ENCODE data around the gene COPG1.
"Not testable (repeated sequence)": the region's sequence is repeated elsewhere in the genome, so short reads cannot be mapped to it uniquely, and the experiment has no call there.

COPG1 gene

DNA sequence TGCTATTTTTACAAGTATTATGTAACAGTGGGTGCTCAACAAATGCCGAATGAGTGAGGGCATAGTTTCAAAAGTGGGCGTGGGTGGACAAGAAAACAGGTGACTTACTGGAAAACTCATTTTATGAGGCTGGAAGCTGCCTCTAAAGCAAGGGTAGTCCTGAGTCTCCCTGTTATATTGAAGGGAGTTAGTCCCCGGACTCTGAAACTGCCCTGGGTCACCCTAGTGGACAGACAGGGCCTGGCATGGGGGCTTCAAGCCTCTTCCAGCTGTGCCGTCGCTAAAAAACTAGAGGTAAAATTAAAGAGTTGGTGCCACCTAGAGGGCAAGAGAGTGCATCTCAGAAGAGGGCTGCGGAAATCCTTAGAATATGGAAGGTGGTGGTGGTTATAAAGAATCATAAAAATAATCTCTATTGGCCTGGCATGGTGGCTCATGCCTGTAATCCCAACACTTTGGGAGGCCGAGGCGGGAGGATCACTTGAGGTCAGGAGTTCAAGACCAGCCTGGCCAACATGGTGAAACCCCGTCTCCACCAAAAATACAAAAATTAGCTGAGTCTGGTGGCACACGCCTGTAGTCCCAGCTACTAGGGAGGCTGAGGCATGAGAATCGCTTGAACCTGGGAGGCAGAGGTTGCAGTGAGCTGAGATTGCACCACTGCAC lies 3.6 kb upstream of the COPG1 start:
- peak; percentile 58 for DNase-seq

DNA sequence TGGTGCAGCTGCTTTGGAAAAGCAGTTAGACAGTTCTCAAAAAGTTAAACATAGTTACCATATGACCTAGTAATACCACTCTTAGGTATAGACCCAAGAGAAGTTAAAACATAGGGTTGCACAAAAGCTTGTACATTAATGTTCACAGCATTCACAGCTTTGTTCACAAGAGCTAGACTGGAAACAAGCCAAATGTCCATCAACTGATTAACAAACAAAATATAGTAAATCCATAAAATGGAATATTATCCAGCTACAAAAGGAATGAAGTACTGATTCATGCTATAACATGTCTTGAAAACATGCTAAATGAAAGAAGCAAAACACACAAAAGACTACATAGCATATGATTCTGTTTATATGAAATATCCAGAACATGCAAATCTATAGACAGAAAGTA lies 2.8 kb upstream of the COPG1 start:
- no peak for DNase-seq

DNA sequence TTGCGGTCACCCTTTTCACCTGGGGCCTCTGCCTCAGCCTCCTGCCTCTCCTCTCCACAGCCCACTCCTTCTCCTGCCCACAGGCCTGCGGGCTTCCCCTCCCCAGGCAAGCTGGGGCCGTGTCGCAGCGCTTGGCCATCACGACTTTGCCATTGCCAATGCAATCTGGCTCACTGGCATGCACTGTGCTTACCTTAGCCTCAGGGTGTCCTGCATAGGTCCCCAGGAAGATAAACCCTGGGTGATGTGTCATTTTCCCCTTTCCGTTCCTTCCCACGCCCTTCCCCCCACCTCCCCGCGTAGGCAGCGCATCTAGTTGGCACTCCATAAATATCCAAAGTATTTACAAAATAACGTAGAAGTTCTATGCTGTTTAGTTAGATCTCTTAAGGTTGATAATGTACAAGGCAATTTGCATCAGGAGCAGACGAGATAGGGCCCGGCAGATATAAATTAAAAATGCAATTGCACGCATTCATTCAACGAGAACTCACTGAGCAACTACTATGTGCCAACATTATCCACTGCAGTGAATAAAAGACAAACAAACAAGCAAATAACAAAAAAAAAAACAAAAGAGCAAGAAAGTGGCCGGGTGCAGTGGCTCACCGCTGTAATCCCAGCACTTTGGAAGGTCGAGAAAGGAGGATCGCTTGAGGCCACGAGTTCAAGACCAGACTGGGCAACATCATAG lies 973 bp upstream of the COPG1 start:
- no peak for DNase-seq

DNA sequence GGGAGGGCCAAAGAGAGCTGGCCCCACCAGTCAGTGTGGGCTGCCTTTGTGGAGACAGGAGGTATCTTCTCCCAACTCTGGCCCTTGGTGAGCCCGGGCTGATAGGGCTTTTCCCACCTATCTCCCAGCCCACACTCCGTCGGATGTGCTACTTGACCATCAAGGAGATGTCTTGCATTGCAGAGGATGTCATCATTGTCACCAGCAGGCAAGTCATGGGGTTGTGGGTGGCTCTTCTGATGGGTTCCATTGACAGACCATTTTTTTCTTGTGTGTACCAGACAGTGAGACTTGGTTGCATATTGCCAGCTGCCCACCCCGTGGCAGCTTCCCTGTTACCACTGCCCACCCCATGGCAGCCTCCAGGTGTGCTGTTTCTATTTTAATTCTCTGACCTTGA lies 3.3 kb downstream of the COPG1 start:
- DNase-seq, result no peak

DNA sequence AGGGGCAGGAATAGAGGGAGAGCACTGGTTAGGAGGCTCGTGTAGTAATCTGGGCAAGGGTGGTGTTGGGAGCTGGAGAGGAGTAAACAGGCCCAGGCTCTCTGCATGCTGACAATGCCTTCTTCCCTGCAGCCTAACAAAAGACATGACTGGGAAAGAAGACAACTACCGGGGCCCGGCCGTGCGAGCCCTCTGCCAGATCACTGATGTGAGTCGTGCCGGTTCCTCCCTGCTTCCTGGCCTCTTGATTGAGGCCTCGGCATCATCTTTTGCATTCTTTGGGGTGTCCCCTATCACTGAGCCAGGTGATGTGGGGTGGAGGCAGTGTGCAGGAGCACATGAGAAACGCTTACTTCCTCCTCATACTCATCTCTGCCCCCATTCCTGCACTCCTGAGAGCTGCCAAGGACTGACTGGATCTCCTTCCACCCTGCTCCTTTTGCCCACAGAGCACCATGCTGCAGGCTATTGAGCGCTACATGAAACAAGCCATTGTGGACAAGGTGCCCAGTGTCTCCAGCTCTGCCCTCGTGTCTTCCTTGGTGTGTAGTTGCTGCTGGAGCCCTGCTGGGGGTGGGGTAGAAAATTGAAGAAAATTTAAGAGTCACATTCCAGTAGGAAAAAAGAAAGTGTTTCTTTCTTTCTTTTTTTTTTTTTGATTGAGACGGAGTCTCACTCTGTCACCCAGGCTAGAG lies 5.3 kb downstream of the COPG1 start:
- no peak for DNase-seq

DNA sequence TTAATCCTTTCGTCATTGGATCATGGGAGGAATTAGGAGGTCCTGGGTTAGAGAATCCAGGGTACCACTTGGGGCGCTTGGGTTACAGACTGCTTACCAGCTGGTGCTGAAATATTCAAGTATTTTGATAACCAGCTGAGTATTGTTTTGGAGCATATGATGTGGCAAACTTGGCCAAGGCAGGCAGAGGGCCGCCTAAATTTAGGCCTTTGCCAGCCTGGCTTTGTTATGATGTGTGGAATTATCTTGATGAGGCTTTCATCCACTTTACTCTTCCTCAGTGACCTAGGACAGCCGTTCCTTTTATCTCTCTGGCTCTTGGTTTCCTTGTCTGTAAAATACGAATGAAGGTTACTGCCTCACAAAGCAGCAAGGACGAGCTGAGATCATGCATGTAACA lies 6.9 kb downstream of the COPG1 start:
- DNase-seq, result no peak

DNA sequence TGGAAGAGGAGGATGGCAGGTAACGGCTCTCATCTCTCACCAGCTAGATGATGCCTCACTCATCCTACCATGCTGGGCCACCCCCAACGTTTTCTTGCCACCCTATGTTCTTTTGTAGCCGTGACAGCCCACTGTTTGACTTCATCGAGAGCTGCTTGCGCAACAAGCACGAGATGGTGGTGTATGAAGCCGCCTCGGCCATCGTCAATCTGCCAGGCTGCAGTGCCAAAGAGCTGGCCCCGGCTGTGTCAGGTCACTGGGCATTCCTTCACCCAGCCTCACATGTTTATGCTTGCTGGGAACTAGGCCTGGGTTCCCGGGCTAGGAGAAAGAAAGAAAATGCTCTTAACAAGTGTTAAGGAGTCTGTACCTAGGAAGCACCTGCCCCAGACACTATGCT lies 8.2 kb downstream of the COPG1 start:
- no peak for DNase-seq

DNA sequence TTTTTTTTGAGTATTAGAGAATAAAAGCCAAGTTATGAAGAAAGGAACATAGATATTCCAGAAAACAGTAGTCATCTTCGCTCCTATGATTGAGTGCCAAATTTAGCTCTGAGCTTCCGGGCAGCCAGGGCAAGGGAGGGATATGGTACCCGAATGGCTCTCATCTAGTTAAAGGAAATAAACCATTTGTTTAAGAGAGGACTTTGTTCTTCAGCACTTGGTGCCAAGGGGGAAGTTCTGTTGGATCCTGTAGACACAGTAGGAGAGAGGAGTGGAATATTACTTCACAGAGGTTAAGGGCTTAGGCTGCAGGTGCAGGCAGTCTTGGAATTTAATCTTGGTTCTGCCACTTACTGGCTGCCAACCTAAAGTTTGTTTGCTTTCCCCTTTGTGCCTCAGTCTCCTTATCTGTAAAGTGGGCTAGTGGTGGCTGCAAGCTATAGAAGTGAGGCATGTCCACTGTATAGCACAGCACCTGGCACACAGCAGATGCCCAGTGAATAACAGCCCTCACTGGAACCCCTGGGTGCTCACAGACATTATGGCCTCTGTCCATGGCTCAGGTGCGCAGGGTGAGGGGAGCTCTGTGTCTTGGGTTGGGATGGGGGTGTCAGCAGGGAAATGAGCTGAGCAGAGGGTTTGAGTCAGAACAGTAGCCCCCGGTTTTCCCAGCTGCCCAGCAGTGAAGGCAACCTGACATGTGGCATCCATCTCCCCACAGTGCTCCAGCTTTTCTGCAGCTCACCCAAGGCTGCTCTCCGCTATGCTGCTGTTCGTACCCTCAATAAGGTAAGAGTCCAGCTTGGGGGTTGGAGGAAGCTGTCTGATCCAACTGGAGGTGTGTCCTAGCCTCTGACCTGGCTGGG lies 10.4 kb downstream of the COPG1 start:
- DNase-seq, result no peak

DNA sequence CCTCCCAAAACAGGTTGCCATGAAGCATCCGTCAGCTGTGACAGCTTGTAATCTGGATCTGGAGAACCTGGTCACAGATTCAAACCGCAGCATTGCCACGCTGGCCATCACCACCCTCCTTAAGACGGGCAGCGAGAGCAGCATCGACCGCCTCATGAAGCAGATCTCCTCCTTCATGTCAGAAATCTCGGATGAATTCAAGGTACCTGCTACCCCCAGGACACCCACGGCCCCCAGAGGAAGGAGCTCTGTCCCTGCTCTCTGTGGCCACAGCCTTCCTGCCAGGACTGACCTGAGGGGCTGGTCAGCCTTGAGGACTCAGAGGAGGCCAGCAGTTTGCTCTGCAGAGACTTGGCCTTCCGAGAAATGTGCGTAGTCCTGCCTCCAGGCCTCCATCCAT lies 11.2 kb downstream of the COPG1 start:
- DNase-seq, result no peak

DNA sequence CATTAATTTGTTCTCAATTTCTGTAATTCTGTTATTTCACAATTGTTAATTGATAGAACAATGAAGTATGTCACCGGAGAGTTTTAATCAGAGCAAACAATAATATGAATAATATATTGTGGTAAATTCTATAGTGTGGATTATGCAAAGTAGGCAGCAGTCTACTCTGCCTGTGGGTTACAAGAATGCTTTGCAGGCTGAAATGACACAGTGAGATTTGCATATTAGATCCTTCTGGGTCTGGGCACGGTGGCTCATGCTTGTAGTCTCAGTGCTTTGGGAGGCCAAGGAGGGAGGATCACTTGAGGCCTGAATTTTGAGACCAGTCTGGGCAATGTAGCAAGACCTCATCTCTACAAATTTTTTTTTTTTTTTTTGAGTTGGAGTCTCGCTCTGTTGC lies 12.5 kb downstream of the COPG1 start:
- no peak for DNase-seq

DNA sequence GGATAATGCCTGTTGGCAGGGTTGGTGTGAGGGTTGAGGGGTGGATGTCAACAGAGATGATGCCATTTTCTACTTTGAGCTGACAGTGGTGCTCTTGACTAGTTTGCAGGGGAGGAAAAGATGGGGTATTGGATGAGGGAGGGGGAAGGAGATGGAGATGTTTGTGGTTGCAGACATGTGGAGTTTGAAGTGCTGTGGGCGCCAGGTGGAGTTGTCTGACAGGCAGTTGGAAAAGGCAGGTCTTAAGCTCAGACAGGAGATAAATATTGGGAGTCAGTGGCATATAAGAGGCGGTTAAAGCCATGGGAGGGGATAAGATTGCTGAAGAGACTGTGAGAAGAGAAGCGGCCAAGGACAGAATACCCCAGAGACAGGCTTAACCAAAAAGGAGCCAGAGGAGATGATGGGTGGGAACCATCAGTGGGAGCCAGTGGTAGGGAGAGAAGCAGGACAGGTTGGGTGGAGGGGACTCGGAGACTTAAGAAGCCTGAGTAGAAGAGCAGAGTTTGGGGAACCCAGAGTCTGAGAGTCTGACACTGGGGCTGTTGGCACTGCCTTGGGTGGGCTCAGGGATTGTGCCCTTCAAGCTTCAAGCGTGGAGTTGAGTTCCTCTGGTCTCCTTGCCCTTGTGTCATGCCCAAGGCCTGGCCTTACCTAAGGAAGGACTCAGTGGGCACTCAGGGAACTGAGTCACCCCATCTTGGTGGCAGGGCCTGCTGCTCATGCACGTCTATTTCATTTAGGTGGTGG lies 13.9 kb downstream of the COPG1 start:
- no peak for DNase-seq

DNA sequence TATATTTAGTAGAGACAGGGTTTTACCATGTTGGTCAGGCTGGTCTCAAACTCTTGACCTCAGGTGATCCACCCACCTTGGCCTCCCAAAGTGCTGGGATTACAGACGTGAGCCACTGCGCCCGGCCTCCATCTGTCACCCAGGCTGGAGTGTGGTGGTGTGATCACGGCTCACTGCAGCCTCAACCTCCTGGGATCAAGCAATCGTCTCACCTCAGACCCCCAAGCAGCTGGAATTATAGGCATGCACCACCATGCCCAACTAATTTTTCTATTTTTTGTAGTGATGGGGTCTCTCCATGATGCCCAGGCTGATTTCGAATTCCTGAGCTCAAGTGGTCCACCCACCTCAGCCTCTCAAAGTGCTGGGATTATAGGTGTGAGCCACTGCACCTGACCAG lies 15.6 kb downstream of the COPG1 start:
- not testable (repeated sequence) for DNase-seq

DNA sequence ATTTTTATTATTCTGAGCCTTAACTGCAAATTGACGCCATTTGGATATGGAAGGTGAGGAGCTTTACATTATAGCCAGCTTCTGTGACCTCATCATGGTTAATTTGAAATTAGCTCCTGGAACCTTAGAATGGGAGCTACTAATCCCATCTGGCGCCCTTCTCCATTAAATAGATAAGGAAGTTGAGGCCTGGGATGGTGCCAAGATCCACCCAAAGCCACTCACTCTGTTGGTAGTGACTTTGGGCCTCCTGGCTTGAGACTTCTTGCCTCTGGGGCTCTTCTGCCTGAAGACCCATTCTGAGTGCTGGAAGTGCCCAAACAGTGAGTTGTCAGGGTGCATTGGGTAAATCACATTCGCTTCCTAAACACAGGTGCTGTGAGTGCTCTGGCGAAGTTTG lies 17.2 kb downstream of the COPG1 start:
- DNase-seq, result no peak

DNA sequence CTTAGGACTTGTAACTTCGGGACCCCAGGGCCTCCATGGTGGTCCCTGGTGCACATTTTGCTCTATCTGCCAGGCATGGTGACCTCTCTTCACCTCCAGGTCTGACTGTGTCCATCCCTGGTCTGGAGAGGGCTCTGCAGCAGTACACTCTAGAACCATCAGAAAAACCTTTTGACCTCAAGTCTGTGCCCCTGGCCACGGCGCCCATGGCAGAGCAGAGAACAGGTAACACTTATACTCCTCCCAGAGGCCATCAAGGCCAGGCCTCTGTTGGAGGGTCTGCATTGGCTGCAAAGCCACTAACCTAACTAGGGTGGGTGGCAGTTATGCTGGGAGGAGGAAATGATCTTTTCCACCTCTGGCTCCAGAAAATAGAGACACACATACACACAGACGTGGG lies 19.0 kb downstream of the COPG1 start:
- no peak for DNase-seq

DNA sequence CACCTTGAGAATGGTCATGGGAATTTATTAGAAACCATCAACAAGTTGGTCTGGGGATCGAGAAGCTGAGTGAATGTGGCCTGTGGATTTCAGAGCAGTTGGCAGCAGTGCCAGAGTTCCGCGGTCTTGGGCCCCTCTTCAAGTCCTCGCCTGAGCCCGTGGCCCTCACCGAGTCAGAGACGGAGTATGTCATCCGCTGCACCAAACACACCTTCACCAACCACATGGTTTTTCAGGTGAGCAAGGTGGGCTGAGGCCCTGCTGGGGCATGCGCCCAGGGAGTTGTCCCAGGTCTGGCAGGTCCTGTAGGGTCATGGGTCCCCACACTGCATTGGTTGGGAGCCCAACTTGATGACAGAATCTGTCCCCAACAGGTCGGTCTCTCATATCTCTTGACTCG lies 22.3 kb downstream of the COPG1 start:
- no peak for DNase-seq

DNA sequence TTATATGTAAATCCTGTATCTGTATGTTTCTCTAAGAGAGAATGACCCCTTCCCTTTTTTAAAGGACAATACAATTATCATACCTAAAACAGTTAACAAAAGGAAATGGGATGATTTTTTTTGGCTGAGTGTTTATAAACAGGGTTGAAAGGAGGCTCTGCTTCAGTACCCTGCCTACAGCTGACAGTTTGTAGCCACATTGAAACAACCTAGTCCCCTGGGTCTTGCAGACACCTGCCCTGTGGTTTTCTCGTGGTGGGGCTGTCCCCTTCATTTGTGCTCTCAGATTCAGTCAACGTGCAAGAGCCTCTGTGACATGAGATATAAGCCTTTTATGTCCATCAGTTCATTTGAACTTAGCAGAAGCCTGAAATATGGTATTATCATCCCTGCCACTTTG lies 27.0 kb downstream of the COPG1 start:
- DNase-seq, result no peak

DNA sequence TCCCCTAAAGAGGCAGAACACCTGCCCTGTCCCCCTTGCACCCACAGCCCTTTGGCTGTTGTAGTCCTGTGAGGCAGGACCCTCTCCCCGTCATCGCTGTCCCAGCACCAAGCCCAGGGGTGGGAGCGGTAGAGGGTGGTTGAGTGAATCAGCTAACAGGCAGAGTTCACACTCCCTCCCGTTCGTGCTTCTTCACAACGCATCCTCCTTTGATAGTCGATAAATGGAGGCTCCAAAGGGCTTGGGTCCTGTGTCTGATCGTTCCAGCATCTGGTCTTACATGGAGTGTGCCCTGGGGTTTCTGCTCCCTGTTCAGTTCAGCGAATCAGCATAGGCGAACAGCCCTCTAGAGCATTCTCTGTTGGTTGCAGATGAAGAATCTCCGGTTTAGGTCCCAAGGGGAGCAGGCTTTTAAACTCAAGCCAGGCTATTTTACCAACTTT lies 28.4 kb downstream of the COPG1 start:
- DNase-seq, result no peak

DNA sequence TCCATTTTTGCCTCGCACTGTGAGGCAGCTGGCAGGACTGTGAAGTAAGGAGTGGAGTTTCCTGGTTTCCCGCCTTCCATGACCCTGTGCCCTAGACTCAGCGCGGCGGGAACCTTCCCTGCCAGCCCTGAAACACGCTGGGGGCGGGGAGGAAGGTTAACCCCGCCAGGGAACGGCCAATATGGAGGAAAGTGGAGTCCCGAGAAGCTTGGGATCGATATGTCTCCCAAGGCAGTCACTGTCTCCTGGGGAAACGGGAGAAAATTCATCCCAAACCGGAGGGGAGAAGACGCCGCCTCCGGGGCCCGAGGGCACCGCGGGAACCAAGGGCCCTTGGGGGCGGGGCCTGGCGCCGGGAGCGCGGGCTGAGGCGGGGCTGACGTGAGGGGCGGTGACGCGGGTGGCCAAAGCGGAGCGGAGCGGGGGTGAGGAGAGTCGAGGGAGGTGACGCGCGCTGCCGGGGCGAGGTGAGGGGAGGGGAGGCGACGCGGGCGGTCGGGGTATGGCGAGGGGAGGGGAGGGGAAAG lies 29.1 kb downstream of the COPG1 start, which contains the start of gene HMCES:
HMCES (plus strand) TSS at position 432 of the 527 bp plus-strand sequence. CDS start 863 bp downstream, outside the sequence.
- DNase-seq, result peak; percentile 95

DNA sequence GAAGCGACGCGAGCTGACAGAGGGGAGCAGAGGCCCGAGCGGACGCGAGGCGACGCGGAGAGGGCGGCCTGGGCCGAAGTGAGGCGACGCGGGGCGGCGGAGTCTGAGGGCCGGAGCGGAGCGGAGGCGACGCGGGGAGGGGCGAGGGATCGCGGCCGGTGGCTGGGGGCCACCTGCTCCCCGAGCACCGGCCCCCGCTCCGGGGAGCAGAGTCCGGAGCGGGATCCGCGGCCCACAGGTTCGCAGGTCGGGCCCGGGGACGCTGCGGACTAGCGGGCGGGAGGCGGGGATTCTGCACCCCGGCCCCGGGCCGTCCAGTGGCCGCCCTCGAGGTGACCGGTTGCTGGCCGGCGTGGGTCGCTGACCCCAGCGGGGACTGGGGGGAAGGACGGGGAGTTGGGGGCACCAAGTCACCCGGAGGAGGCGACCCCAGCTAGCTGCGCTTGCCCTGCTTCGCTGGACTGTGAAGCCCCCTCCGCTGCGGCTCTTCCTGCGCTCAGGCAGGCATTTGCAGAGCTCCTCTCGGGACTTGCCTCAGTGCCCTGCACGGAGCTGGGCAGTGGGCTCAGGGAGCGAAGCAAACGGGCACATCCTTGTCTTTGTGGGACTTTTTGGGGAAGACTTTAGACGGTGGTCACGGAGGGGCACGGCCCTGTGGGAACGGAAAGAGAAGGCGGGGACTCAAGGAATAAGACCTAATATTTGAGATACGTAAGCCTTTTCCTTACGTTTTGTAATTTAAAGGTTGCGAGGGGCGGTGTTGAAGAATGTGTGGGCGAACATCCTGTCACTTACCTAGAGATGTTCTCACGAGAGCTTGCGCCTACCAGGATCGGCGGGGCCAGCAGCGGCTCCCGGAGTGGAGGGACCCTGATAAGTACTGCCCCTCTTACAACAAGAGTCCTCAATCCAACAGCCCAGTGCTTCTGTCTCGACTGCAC lies 29.8 kb downstream of the COPG1 start:
- peak; percentile 31 for DNase-seq

DNA sequence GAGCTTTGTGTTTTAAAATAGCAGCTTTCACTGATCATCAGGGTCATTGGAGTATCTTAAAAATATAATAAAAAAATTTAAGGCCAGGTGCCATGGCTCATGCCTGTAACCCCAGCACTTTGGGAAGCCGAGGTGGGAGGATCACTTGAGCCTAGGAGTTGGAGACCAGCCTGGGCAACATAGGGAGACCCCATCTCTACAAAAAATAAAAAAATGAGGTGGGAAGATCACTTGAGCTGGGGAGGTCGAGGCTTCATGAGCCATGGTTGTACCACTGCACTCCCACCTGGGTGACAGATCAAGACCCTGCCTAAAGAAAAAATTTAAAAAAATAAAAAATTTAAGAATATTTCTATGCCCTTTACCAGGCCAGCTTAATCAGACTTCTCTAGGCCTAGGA lies 30.8 kb downstream of the COPG1 start:
- no peak for DNase-seq

DNA sequence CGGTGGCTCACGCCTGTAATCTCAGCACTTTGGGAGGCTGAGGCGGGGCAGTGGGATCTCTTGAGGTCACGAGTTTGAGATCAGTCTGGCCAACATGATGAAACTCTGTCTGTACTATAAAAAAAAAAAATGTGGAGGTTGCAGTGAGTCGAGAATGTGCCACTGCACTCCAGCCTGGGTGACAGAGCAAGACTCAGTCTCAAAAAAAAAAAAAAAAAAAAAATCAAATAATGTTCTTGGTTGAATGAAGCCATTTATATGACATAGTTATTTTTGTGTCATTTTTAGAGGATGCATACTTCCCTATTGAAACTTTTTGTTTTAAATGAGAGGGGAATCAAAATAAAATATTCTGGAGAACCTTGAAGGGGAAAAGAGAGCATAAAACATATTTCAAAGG lies 32.3 kb downstream of the COPG1 start:
- no peak for DNase-seq

Data from effector CD4-positive, alpha-beta T cell (primary cell).